ENCODE data around the gene ZFP1. TPM values are rescaled to one million over a fixed set of nuclear protein-coding genes. Genes with fewer than 3 reads are reported as not detected.
A peak's percentile ranks its signal among the peaks of the same experiment; 100 is the strongest.

The ZFP1 gene
- total and polyA plus RNA-seq, 2 of the 4 experiments (the other 2 are of a cell fraction) = 3.8 to 16.0 TPM

GRCh38 chr16:75204410-75204758, 56.1 kb downstream of the ZFP1 start:
- Histone ChIP-seq H2AFZ (replicated peaks; ENCODE audit: low read length, poor library complexity) (peak overlapping the region; percentile 51), H3K27me3 (ENCODE audit: control insufficient read depth, insufficient read depth, low read length) (no peaks in the 10 kb centered on the region), H3K9me3 (ENCODE audit: control insufficient read depth, insufficient read depth, low read length) (no peaks in the 10 kb centered on the region), H3K23ac (ENCODE audit: low read depth, low read length) (no peak overlapping the region), H3K4me3 (ENCODE audit: insufficient read depth, low read depth, low read length) (no peak overlapping the region), H3K79me1 (ENCODE audit: low read depth in 1 of 2, low read length in 2 of 2) (no peaks in the 10 kb centered on the region), H2AK5ac (ENCODE audit: low read depth, low read length) (no peak overlapping the region), H2BK15ac (ENCODE audit: low read depth, low read length) (no peak overlapping the region), H4K8ac (ENCODE audit: low read depth in 2 of 2, low read length in 2 of 2) (no peak overlapping the region), H2BK5ac (ENCODE audit: low read depth, low read length, poor library complexity, severe bottlenecking) (no peak overlapping the region), H3K9me1 (ENCODE audit: insufficient read depth, low read length) (no peaks in the 10 kb centered on the region), H2AK9ac (replicated peaks; ENCODE audit: low read depth, low read length, poor library complexity) (no peak overlapping the region), H3K56ac (ENCODE audit: extremely low read depth, insufficient read depth, low read length) (no peak overlapping the region), H4K91ac (ENCODE audit: insufficient read depth, low read depth, low read length) (no peak overlapping the region), H4K5ac (ENCODE audit: low read depth, low read length) (no peak overlapping the region), H3K9ac (ENCODE audit: low read depth, low read length) (no peak overlapping the region), H3K4ac (ENCODE audit: low read depth, low read length) (no peak overlapping the region), H4K20me1 (ENCODE audit: insufficient read depth, low read length) (no peaks in the 10 kb centered on the region), H3K14ac (replicated peaks; ENCODE audit: low read depth, low read length) (no peak overlapping the region), H2BK120ac (ENCODE audit: low read depth, low read length) (no peak overlapping the region), H3K4me1 (ENCODE audit: control insufficient read depth, insufficient read depth, low read length) (no peaks in the 10 kb centered on the region), H3K4me2 (ENCODE audit: low read depth, low read length) (no peak overlapping the region), H3K18ac (ENCODE audit: low read depth, low read length) (no peak overlapping the region), H3K27ac (ENCODE audit: insufficient read depth, low read length) (no peak overlapping the region), H2BK20ac (ENCODE audit: low read depth, low read length) (no peak overlapping the region), H3K36me3 (ENCODE audit: control insufficient read depth, insufficient read depth, low read length) (no peaks in the 10 kb centered on the region)
- WGBS, 2 experiments (ENCODE audit: extremely low coverage in 2 of 2, insufficient read length in 1 of 2) = no CpG with 5 or more reads among the region's 6 CpGs
- dilution Hi-C loops (cut with HindIII; ENCODE audit: low sequenced_read_pairs, unreplicated experiment) = no loop called here
- no TSS peak for BruUV-seq (replicated peaks)
- ChIA-PET CTCF (no interaction called here), POLR2A (ENCODE audit: unreplicated experiment) (no interaction called here)
- no peak for ATAC-seq (ENCODE audit: low read depth)
- DNase-seq = no peak
- in situ Hi-C loops (cut with MboI; ENCODE audit: low sequenced_read_pairs) = loop anchor here (25.0 kb wide), 2 partner anchors 383 to 558 kb away; no protein-coding TSS in a partner anchor
- no peak for TF ChIP-seq POLR2A (IDR thresholded peaks at IDR 0.05; ENCODE audit: low read depth, low read length)
- no peak for TF ChIP-seq CEBPB (IDR thresholded peaks at IDR 0.05; ENCODE audit: low read depth, low read length)
- no peak for TF ChIP-seq NFE2L2 (IDR thresholded peaks at IDR 0.05; ENCODE audit: low read depth, low read length)
- TF ChIP-seq BHLHE40 (IDR thresholded peaks at IDR 0.05; ENCODE audit: low read depth, low read length) = no peak
- no peak for TF ChIP-seq FOS (IDR thresholded peaks at IDR 0.05; ENCODE audit: low read depth, low read length)
- no peak for TF ChIP-seq CTCF (conservative IDR thresholded peaks at IDR 0.05; ENCODE audit: low read depth, low read length)
- TF ChIP-seq RAD21 (IDR thresholded peaks at IDR 0.05; ENCODE audit: low read length) = no peak
- TF ChIP-seq MAZ (IDR thresholded peaks at IDR 0.05; ENCODE audit: borderline replicate concordance, low read depth, low read length) = no peak
- TF ChIP-seq RFX5 (IDR thresholded peaks at IDR 0.05; ENCODE audit: low read depth, low read length) = no peak
- no peak for TF ChIP-seq ELK1 (IDR thresholded peaks at IDR 0.05; ENCODE audit: borderline replicate concordance, low read depth, low read length)
- no peak for TF ChIP-seq MAFK (IDR thresholded peaks at IDR 0.05; ENCODE audit: low read depth, low read length)
- TF ChIP-seq RCOR1 (IDR thresholded peaks at IDR 0.05; ENCODE audit: insufficient replicate concordance, low read length) = no peak
- no peak for TF ChIP-seq CHD1 (IDR thresholded peaks at IDR 0.05; ENCODE audit: low read depth, low read length)
- TF ChIP-seq MXI1 (IDR thresholded peaks at IDR 0.05; ENCODE audit: borderline replicate concordance, low read depth, low read length) = no peak
- TF ChIP-seq USF2 (IDR thresholded peaks at IDR 0.05; ENCODE audit: low read depth, low read length) = no peak
- no peak for TF ChIP-seq SMC3 (IDR thresholded peaks at IDR 0.05; ENCODE audit: low read depth, low read length)
- intact Hi-C loops (cut with micrococcal nuclease) = no loop called here

Data from IMR-90 (cell line).